Midbrain (tissue), 1 donor: ENCODE results near the gene LIFR.

Experiments
- DNase-seq: peaks from one replicate; lab custom pipeline; 2025; lab: John Stamatoyannopoulos, UW

LIFR gene

DNA sequence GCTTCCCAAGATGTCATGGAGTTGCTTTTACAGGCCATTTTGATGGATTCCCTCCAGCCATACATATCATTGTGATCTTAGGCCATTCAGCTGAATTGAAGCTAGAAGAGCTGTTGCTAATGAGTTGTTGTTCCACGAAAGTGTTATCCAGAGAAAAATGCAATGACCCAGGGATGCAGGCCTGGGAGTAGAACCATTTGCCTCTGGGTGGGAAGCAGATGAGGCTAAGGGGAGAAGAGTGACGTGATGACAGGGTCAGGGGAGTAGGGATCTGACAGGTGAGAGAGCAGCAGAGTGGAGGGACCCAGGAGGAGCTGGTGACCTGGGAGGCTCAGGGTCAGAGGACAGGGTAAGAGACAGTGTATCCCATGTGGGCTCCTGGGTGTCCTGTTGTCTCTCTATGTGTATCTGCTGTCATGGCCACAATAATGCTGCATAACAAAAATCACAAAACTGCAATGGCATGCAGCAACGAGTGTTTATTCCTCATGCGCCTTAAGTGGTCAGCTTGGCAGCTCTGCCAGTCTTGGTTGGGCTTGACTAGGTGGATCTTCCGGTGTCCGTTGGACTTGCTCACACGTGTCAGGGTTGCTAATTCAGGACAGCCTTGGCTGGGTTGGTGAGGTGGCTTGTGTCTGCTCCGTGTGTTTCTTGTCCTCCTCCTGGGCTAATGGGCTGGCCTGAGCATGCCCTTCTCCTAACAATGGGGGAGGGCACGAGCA, 90.6 kb downstream of the LIFR start:
- DNase-seq: no peak

DNA sequence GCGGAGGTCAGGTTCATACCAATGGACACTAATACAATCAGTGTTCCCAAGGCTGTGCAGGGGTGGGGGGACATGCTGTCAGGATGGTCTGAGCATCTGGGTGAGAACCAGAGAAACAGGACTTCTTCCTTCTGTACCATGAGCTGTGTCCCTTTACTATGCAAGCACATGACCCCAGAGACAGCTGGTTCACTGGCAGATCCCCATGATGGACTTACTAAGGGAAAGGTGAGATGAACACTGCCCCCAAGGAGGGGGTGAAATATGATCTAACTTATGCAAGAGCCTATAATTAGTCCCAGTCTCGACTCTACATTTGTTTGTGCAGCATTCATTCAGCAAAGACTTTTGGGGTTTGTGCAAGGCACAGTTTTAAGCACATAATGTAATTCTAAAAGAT, 91.4 kb downstream of the LIFR start:
- DNase-seq: no peak

- DNase-seq: no peak
Measured at GRCh38 chr5:38463634-38464521, 92.6 kb downstream of the LIFR start.

GRCh38 chr5:38462976-38463633, 93.3 kb downstream of the LIFR start:
- no peak for DNase-seq

- no peak for DNase-seq
Measured at GRCh38 chr5:38458174-38458573, 98.3 kb downstream of the LIFR start.

- no peak for DNase-seq
Measured at GRCh38 chr5:38456657-38457399, 99.6 kb downstream of the LIFR start.

DNA sequence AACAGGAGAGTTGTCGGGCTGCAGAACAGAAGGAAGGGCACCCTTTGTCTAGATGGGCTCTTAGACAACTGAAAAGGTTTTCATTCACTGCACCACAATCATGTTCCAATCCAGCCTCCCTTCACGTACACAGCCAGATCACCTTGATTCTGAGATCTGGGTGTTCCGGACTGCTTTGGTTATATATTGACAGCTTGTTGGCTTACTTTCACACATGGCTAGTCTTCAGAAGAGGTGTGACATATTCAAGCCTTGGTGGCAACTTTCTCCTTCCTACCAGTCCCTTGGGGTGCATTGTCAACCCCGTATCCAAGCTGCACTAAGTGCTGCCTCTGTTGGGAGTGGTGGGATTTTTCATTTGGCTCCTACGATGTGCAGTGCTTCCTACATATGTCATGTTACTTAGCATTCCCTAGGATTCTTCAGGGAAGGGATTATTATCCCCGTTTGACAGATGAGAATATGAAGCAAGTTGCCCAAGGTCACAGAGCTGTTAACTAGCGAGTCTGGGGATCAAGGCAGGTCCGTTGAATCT, 100.6 kb downstream of the LIFR start:
- DNase-seq: no peak

- DNase-seq: no peak
Measured at GRCh38 chr5:38453921-38454320, 102.5 kb downstream of the LIFR start.

- peak; percentile 9 for DNase-seq
Measured at GRCh38 chr5:38453506-38453905, 102.9 kb downstream of the LIFR start.

GRCh38 chr5:38452201-38452600, 104.2 kb downstream of the LIFR start:
- DNase-seq: no peak

GRCh38 chr5:38451074-38451725, 105.2 kb downstream of the LIFR start:
- no peak for DNase-seq

- no peak for DNase-seq
Measured at GRCh38 chr5:38450627-38451026, 105.8 kb downstream of the LIFR start.

GRCh38 chr5:38448568-38449350, 107.7 kb downstream of the LIFR start:
- DNase-seq: no peak

- peak; percentile 63 for DNase-seq
Measured at GRCh38 chr5:38447786-38448185, 108.7 kb downstream of the LIFR start.

DNA sequence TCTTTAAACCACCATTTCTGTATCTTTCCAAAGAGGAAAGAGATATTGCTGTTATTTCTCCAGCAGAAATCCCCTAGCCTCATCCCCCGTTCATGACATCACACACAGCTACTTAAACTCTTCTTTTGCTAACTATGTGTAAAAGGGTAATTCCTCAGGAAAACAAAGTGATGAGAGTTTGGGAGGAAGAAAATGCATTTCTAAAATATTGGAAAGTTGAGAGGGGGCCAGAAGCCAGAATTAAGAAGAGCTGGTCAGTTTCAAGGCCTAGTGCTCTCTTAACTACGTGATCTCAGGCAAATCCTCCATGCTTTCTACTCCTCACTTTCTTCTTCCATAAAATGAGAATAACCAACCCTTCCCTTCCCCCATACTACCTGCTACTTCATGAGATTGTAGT, 109.4 kb downstream of the LIFR start:
- no peak for DNase-seq

DNA sequence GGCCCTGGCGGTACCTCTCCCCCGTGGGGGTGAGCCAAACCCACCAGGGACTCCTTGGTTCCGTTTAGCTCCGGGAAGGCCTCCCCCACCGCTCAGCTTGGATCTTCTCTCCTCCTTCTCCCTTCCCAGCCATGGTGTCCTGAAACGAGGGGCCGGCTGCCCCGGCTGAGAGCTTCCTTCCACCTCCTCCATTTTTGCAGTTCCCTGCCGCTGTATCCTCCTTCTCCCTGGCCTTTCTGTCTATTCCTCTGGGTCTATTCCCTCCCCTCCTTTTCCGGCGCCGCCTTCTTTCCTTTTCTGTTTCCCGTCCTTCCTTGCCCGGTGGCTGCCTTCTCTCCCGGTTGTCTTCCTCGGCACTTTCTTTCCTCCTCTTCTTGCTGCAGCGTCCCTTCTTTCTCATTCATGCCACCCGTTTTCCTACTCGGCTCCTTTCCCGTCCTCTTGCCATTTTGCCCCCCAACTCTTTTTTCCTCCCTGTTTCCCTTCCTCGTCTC, 110.4 kb downstream of the LIFR start:
- DNase-seq: no peak

DNA sequence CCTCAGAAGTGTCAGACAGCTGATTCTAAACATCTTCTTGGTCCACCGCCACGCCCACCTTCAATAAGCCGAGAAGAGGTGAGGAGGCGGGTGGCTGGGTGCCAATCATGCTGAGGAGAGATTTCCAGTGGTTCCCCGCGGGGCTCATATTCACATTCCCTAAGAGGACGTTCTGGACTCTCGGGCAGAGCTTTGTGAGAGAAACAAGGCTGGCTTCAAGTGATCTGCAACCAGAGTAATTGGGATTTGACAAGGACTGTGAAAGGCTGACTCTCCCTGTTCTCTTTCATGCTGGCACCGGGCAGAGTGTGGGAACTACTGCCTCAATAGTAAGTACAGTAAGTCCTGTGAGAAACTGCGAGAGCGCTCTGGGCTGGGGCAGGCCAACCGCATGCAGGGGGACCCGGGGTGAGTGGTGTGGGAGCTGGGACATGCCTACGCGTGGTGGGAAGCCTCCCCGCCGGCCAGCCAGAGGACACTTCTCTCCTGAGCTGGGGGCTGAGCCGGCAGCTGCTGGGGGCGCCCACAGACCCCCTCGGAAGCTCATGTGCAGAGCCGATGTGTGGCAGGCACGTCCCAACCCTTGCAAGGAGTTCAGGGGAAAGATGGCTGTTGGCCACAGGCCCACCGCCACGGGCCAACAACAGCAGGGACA, 110.9 kb downstream of the LIFR start:
- DNase-seq: no peak

- DNase-seq: no peak
Measured at GRCh38 chr5:38443390-38443789, 113.1 kb downstream of the LIFR start.

DNA sequence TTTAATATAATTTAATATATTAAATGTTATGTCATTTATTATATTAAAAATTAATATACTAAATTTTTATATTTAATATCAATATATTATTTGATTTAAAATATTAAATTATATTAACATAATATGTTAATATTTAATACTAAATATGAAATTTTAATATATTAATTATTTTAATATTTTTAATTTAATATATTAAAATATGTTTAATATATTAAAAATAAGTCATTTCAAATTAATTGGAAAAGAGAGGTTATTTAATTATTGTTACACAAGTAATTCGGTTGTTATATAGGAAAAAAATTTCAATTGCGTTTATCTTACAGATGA, 114.2 kb downstream of the LIFR start:
- no peak for DNase-seq
